GM23338 (cell line): Measurements from ENCODE around the gene BANF1. TPM values are rescaled to one million over a fixed set of nuclear protein-coding genes. Genes with fewer than 3 reads are reported as not detected.

Experiments used
- ATAC-seq: fragments of 200-7000 bp; cut with Tn5 transposase; 3 replicates; pipeline ENCODE4 v1.9.1; 2020
- DNase-seq: peaks from one replicate; pipeline ENCODE4 v3.0.0-alpha.2; 2015; ENCODE audit warnings: low spot score
- H2AFZ ChIP-seq: fragments of 200-600 bp; sonication (generic); 2 replicates; pipeline ENCODE4 v1.8.0; 2016; ENCODE audit warnings: antibody characterized with exemption, mild to moderate bottlenecking, moderate library complexity
- H3F3A ChIP-seq: fragments of 200-600 bp; sonication (generic); replicated peaks from 2 replicates; pipeline ENCODE4 v1.8.0; 2017; ENCODE audit warnings: antibody characterized with exemption, mixed run types, low read depth
- H3K27ac ChIP-seq: fragments of 200-600 bp; sonication (generic); 2 replicates; pipeline ENCODE4 v1.6.1; 2016; ENCODE audit warnings: low read depth
- H3K27me3 ChIP-seq: fragments of 200-600 bp; sonication (generic); 2 replicates; pipeline ENCODE4 v1.8.0; 2016; ENCODE audit warnings: mild to moderate bottlenecking, mixed run types, moderate library complexity; ENCODE audit not compliant: insufficient read depth
- H3K36me3 ChIP-seq: fragments of 200-600 bp; sonication (generic); 2 replicates; pipeline ENCODE4 v1.8.0; 2016; ENCODE audit warnings: mild to moderate bottlenecking; ENCODE audit not compliant: insufficient read depth
- H3K4me1 ChIP-seq: fragments of 200-600 bp; sonication (generic); 2 replicates; pipeline ENCODE4 v1.8.0; 2016; ENCODE audit warnings: mild to moderate bottlenecking, moderate library complexity; ENCODE audit not compliant: insufficient read depth
- H3K4me2 ChIP-seq: fragments of 200-600 bp; sonication (generic); 2 replicates; pipeline ENCODE4 v1.7.1; 2017; ENCODE audit warnings: mixed run types
- H3K4me3 ChIP-seq: fragments of 200-600 bp; sonication (generic); 2 replicates; pipeline ENCODE4 v1.6.1; 2016; ENCODE audit warnings: mixed run types
- H3K79me2 ChIP-seq: fragments of 200-600 bp; sonication (generic); replicated peaks from 2 replicates; pipeline ENCODE4 v1.8.0; 2017; ENCODE audit warnings: mild to moderate bottlenecking; ENCODE audit not compliant: insufficient read depth
- H3K9me2 ChIP-seq: fragments of 200-600 bp; sonication (generic); 2 replicates; pipeline ENCODE4 v1.8.0; 2017; ENCODE audit not compliant: insufficient read depth
- H4K20me1 ChIP-seq: fragments of 200-600 bp; sonication (generic); replicated peaks from 2 replicates; pipeline ENCODE4 v1.8.0; 2017; ENCODE audit warnings: mild to moderate bottlenecking; ENCODE audit not compliant: insufficient read depth
- H3K27ac Mint-ChIP-seq: 2 replicates; pipeline ENCODE4 v1.8.0; 2020; ENCODE audit warnings: inconsistent platforms, mild to moderate bottlenecking, moderate library complexity, mixed read lengths
- H3K27me3 Mint-ChIP-seq: 3 replicates; pipeline ENCODE4 v1.8.0; 2022; ENCODE audit warnings: low read depth, mild to moderate bottlenecking, moderate library complexity, mixed read lengths, inconsistent platforms; ENCODE audit not compliant: insufficient read depth, poor library complexity
- H3K36me3 Mint-ChIP-seq: 3 replicates; pipeline ENCODE4 v1.8.0; 2021; ENCODE audit warnings: low read depth, mild to moderate bottlenecking, inconsistent platforms, moderate library complexity, mixed read lengths
- H3K4me1 Mint-ChIP-seq: 3 replicates; pipeline ENCODE4 v1.8.0; 2020; ENCODE audit warnings: mild to moderate bottlenecking, inconsistent platforms, mixed read lengths
- H3K4me3 Mint-ChIP-seq: 3 replicates; pipeline ENCODE4 v1.8.0; 2021; ENCODE audit warnings: moderate library complexity, mild to moderate bottlenecking, inconsistent platforms, mixed read lengths
- H3K9me3 Mint-ChIP-seq: 3 replicates; pipeline ENCODE4 v1.8.0; 2020; ENCODE audit warnings: moderate library complexity, mild to moderate bottlenecking, inconsistent platforms, mixed read lengths
- CTCF ChIP-seq, 2 experiments: fragments of 200-600 bp in 1 of 2; sonication (generic) in 1 of 2; conservative IDR thresholded peaks; 2 replicates each; pipeline versions ENCODE4 v1.5.1 to v1.6.1; 2016 to 2017; ENCODE audit warnings: antibody characterized with exemption in 2 of 2, low read depth in 2 of 2, mild to moderate bottlenecking in 2 of 2, moderate library complexity in 1 of 2
- ETS1 ChIP-seq: IDR thresholded peaks from 2 replicates; pipeline ENCODE4 v1.6.1; 2016; ENCODE audit warnings: antibody characterized with exemption
- EZH2 ChIP-seq: fragments of 200-600 bp; sonication (generic); IDR thresholded peaks from one replicate; pipeline ENCODE4 v1.8.0; 2017; ENCODE audit warnings: antibody characterized with exemption, mild to moderate bottlenecking, low read depth; ENCODE audit not compliant: unreplicated experiment
- EZH2phosphoT487 ChIP-seq: fragments of 200-600 bp; sonication (generic); IDR thresholded peaks from one replicate; pipeline ENCODE4 v1.8.1; 2018; ENCODE audit warnings: antibody characterized with exemption; ENCODE audit not compliant: unreplicated experiment
- JUNB ChIP-seq: IDR thresholded peaks from one replicate; pipeline ENCODE4 v1.6.1; 2016; ENCODE audit warnings: antibody characterized with exemption; ENCODE audit not compliant: unreplicated experiment
- NANOG ChIP-seq: IDR thresholded peaks from 2 replicates; pipeline ENCODE4 v1.6.1; 2016; ENCODE audit warnings: antibody characterized with exemption, borderline replicate concordance
- POLR2AphosphoS5 ChIP-seq: IDR thresholded peaks from 2 replicates; pipeline ENCODE4 v1.6.1; 2016; ENCODE audit warnings: antibody characterized with exemption, low read depth
- REST ChIP-seq: IDR thresholded peaks from one replicate; pipeline ENCODE4 v1.6.1; 2018; ENCODE audit warnings: antibody characterized with exemption; ENCODE audit not compliant: unreplicated experiment
- STAT1 ChIP-seq: IDR thresholded peaks from one replicate; pipeline ENCODE4 v1.6.1; 2016; ENCODE audit warnings: antibody characterized with exemption; ENCODE audit not compliant: unreplicated experiment
- ZNF114 ChIP-seq: fragments of 250-450 bp; sonication (Bioruptor Pico); IDR thresholded peaks from 2 replicates; pipeline ENCODE4 v1.5.0; 2020; ENCODE audit warnings: mild to moderate bottlenecking, moderate library complexity
- polyA plus RNA-seq: library from polyadenylated mRNA; unstranded; fragments of >200 nt; fragmentation: Nextera tagmentation; extraction: Ambion mirVana; gene quantifications from 2 replicates; pipeline ENCODE4 v1.2.1, GENCODE V29; 2016
- total RNA-seq: library from RNA; depleted of rRNA; stranded (reverse); fragments of >200 nt; shearing (Covaris generic); gene quantifications from 2 replicates; pipeline ENCODE4 v1.2.3, GENCODE V29; 2014

BANF1 gene
- total and polyA plus RNA-seq, 2 experiments from 2014 or later = 58.2 to 765 TPM

- no peak for TF ChIP-seq CTCF (conservative IDR thresholded peaks at IDR 0.05; ENCODE audit: low read depth in 2 of 2)
- TF ChIP-seq JUNB = no peak
- no peak for TF ChIP-seq EZH2
- TF ChIP-seq EZH2phosphoT487 = no peak
- TF ChIP-seq POLR2AphosphoS5 = no peak
Observed at GRCh38 chr11:65997286-65997685, 5.0 kb upstream of the BANF1 start (continued).

- Mint-ChIP-seq H3K4me3 (peak overlapping the region; percentile 100), H3K27ac (peak overlapping the region; percentile 99), H3K27me3 (peaks cover 13% of the 10 kb centered on the region), H3K4me1 (peaks cover 22% of the 10 kb centered on the region), H3K36me3 (peaks cover 67% of the 10 kb centered on the region), H3K9me3 (no peaks in the 10 kb centered on the region)
- H3K79me2 ChIP-seq = peaks cover 39% of the 10 kb centered on the region
- peaks cover 24% of the 10 kb centered on the region for H3K36me3 ChIP-seq
- peaks cover 7% of the 10 kb centered on the region; the same call in 1 of the 2 replicates for H4K20me1 ChIP-seq
- no peaks in the 10 kb centered on the region for H3K9me2 ChIP-seq
- ATAC-seq (no peak; the same call in 2 of the 3 replicates), DNase-seq (peak; percentile 39)
- TF ChIP-seq CTCF (conservative IDR thresholded peaks at IDR 0.05; ENCODE audit: low read depth in 2 of 2) = peak in 1 of 2 experiments; percentile 14; a peak in 1 of 4 replicates
- no peak for TF ChIP-seq EZH2
- H2AFZ ChIP-seq = peak overlapping the region; percentile 56; the same call in 1 of the 2 replicates
- H3K27ac ChIP-seq = peak overlapping the region; percentile 99
- H3K4me1 ChIP-seq = peaks cover 17% of the 10 kb centered on the region; the same call in 1 of the 2 replicates
- H3F3A ChIP-seq = peaks cover 18% of the 10 kb centered on the region; the same call in 1 of the 2 replicates
- H3K27me3 ChIP-seq = no peaks in the 10 kb centered on the region
- peak overlapping the region; percentile 97 for H3K4me3 ChIP-seq
- H3K4me2 ChIP-seq = peak overlapping the region; percentile 93
Observed at GRCh38 chr11:66002648-66003225, 434 bp downstream of the BANF1 start.

- DNase-seq (no peak), ATAC-seq (no peak)
- H3K27ac Mint-ChIP-seq = peak overlapping the region; percentile 85; the same call in 1 of the 2 replicates
- Histone ChIP-seq H3K4me2 (peak overlapping the region; percentile 93), H4K20me1 (peaks cover 7% of the 10 kb centered on the region; the same call in 1 of the 2 replicates), H3K27ac (no peak overlapping the region), H3K9me2 (no peaks in the 10 kb centered on the region), H3K4me1 (peaks cover 17% of the 10 kb centered on the region; the same call in 1 of the 2 replicates), H3K79me2 (peaks cover 39% of the 10 kb centered on the region), H3F3A (peaks cover 18% of the 10 kb centered on the region; the same call in 1 of the 2 replicates), H3K36me3 (peaks cover 24% of the 10 kb centered on the region), H2AFZ (no peak overlapping the region), H3K4me3 (peak overlapping the region; percentile 97), H3K27me3 (no peaks in the 10 kb centered on the region)
- peaks cover 13% of the 10 kb centered on the region for H3K27me3 Mint-ChIP-seq
- no peaks in the 10 kb centered on the region for H3K9me3 Mint-ChIP-seq
- peaks cover 26% of the 10 kb centered on the region for H3K4me1 Mint-ChIP-seq
- peak overlapping the region; percentile 100 for H3K4me3 Mint-ChIP-seq
- peaks cover 61% of the 10 kb centered on the region for H3K36me3 Mint-ChIP-seq
- TF ChIP-seq EZH2phosphoT487 (no peak), REST (no peak), CTCF (conservative IDR thresholded peaks at IDR 0.05; ENCODE audit: low read depth in 2 of 2) (no peak), JUNB (no peak), NANOG (no peak), ZNF114 (no peak), ETS1 (no peak), POLR2AphosphoS5 (no peak), STAT1 (no peak)
Observed at GRCh38 chr11:66003291-66003690, 988 bp downstream of the BANF1 start.
